ENCODE data around the gene CABLES2. TPM values are rescaled to one million over a fixed set of nuclear protein-coding genes. Genes with fewer than 3 reads are reported as not detected.

Gene CABLES2
- total RNA-seq, 4 donors from 2014 or later, result 2.0 to 6.9 (median 4.1) TPM

DNA sequence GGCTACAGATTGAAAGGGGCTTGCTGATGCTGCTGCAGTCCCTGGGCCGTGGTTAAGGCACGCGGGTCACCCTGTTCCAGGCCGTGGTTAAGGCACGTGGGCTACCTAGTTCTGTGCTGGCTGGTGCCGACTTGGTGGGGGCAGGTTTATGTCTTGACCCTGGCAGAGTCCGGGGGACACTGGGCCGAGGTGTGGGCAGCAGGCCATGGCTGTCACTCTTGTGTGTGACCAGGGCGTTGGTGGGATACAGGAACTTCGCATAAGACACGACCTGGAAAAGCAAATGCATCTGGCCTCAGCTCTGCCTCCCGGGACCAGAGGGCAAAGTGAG lies 13.8 kb downstream of the CABLES2 start:
- intact Hi-C loops (cut with DNase I), result no loop called here

DNA sequence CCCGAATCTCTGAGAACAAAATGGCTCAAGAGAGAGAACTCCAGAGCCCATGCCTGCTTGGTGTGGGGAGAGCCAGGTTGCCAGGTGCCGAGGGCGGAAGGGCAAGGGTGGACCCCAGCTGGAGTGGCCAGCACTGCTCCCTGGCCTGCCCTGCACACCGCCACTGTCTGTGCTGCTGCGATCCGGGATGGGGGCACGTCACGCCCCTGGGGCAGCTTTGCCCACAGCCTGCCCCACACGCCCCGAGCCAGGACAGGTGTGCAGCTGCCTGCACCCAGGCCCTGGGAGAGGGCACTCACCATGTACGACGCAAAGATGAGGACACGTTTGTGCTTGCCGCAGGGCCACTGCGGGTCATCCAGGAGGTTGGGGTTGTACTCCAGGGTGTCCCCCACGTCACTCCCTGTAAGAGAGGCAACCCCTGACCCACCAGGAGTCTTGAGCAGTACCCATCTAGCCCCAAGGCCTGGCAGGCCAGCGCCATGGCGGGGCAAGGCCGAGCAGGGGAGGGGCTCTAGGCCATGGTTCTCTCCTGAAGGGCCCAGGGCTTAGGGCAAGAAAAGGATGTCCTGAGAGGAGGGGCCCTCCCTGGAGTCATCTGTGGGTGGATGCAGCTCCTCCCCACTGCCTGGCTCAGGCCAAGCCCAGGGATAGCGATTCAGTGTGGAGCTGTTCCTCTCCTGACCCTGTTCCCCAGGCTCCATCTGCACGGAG lies 14.3 kb downstream of the CABLES2 start:
- no peak overlapping the region for H3K4me3 ChIP-seq
- no peaks in the 10 kb centered on the region for H3K9me3 ChIP-seq
- no peak for DNase-seq (ENCODE audit: extremely low spot score)
- H3K27me3 ChIP-seq, result no peaks in the 10 kb centered on the region
- 90% methylated on average over 4 of the region's 21 CpGs for WGBS
- TF ChIP-seq POLR2AphosphoS5 (IDR thresholded peaks at IDR 0.05) (no peak), POLR2A (IDR thresholded peaks at IDR 0.05; ENCODE audit: low read depth) (no peak), EP300 (IDR thresholded peaks at IDR 0.05) (no peak)
- TF ChIP-seq, protein P1, sequence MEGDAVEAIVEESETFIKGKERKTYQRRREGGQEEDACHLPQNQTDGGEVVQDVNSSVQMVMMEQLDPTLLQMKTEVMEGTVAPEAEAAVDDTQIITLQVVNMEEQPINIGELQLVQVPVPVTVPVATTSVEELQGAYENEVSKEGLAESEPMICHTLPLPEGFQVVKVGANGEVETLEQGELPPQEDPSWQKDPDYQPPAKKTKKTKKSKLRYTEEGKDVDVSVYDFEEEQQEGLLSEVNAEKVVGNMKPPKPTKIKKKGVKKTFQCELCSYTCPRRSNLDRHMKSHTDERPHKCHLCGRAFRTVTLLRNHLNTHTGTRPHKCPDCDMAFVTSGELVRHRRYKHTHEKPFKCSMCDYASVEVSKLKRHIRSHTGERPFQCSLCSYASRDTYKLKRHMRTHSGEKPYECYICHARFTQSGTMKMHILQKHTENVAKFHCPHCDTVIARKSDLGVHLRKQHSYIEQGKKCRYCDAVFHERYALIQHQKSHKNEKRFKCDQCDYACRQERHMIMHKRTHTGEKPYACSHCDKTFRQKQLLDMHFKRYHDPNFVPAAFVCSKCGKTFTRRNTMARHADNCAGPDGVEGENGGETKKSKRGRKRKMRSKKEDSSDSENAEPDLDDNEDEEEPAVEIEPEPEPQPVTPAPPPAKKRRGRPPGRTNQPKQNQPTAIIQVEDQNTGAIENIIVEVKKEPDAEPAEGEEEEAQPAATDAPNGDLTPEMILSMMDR (IDR thresholded peaks at IDR 0.05), result no peak
- H3K4me1 ChIP-seq, result peaks cover 5 to 11% (median 6%) of the 10 kb centered on the region in 4 donors
- intact Hi-C loops (cut with DNase I), result no loop called here
- peaks cover 3 to 88% (median 82%) of the 10 kb centered on the region in 4 donors for H3K36me3 ChIP-seq
- H3K27ac ChIP-seq (replicated peaks in 1 of 4), result no peak overlapping the region

More for the DNA sequence above, 13.8 kb downstream of the CABLES2 start:
- DNase-seq (ENCODE audit: extremely low spot score), result no peak
- Histone ChIP-seq H3K9me3 (no peaks in the 10 kb centered on the region), H3K4me3 (no peak overlapping the region), H3K36me3 (peaks cover 3 to 83% (median 79%) of the 10 kb centered on the region in 4 donors), H3K4me1 (peaks cover 0 to 6% (median under 1%) of the 10 kb centered on the region in 4 donors), H3K27me3 (no peaks in the 10 kb centered on the region), H3K27ac (replicated peaks in 1 of 4) (no peak overlapping the region)
- 69% methylated on average over 5 of the region's 12 CpGs for WGBS
- TF ChIP-seq EP300 (IDR thresholded peaks at IDR 0.05) (no peak), POLR2A (IDR thresholded peaks at IDR 0.05; ENCODE audit: low read depth) (no peak), POLR2AphosphoS5 (IDR thresholded peaks at IDR 0.05) (no peak)
- TF ChIP-seq, protein P1 (IDR thresholded peaks at IDR 0.05), result no peak

DNA sequence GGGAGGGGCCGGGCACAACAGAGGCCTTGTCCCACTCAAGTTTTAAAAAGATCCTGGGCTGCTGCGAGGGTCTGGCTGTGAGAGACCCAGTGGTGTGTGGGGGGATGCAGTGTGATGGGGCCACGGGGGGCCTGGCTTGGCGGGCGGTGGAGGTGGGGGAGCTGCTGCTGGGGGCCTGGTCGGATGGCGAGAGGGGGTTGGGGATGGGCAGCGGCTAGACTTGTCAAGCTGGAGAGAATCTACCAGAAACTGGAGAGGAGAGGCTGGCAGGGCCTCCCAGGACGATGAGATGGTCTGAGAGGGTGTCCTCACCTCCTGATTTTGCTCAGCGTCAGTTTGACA lies 15.0 kb downstream of the CABLES2 start:
- no peak for DNase-seq (ENCODE audit: extremely low spot score)
- H3K27me3 ChIP-seq, result no peaks in the 10 kb centered on the region
- peaks cover 3 to 89% (median 82%) of the 10 kb centered on the region in 4 donors for H3K36me3 ChIP-seq
- no peaks in the 10 kb centered on the region for H3K9me3 ChIP-seq
- intact Hi-C loops (cut with DNase I), result no loop called here
- no peak overlapping the region for H3K4me3 ChIP-seq
- no peak overlapping the region for H3K27ac ChIP-seq (replicated peaks in 1 of 4)
- TF ChIP-seq, protein P1 (IDR thresholded peaks at IDR 0.05), result no peak
- TF ChIP-seq EP300 (IDR thresholded peaks at IDR 0.05), result no peak
- TF ChIP-seq POLR2A (IDR thresholded peaks at IDR 0.05; ENCODE audit: low read depth), result no peak
- no peak for TF ChIP-seq POLR2AphosphoS5 (IDR thresholded peaks at IDR 0.05)
- peaks cover 11 to 17% (median 11%) of the 10 kb centered on the region in 4 donors for H3K4me1 ChIP-seq
- 93% methylated on average over 9 of the region's 10 CpGs for WGBS

DNA sequence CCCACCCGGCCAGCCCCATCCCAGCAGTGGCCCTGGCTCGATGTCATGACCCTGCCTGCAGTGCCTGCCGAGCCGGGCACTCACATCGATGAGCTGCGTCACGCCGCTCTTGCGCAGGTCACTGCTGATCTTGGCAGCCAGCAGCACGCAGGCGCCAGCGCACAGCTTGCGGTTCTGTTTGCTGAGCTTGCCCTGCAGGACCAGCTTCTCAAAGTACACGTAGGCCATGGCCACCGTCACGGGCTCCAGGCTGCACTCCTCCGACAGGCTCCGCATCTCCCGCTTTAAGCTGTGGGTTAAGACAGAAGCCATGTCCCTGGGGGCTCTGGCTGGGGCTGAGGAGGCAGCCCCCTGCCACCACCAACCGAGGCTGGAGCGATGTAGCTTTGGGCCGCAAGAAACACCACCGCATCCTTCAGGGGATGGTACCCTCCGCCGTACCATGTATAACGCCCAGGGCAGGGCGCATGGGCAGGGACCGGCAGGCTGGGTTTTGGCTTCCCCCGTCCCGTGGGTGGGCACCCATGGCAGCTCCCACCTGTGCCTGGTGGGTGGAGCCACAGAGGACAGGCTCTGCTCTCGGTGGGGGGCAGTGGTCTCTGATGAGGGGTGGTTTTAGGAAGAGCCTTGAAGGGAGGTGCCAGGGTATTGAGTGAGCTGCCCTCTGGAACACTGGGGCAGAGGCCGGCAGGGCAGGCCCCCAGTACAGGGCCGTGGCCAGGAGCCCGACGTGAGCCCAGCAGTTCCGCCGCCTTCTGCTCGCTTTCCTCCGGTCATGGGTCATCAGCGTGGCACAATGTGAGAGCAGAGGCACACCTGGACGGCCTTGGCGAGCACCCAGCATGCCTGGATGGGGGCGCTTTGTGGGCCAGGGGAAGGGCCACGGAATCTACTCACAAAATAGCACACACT lies 15.7 kb downstream of the CABLES2 start:
- peaks cover 3 to 85% (median 82%) of the 10 kb centered on the region in 4 donors for H3K36me3 ChIP-seq

More for the DNA sequence above, 15.7 kb downstream of the CABLES2 start:
- Histone ChIP-seq H3K4me3 (no peak overlapping the region), H3K9me3 (no peaks in the 10 kb centered on the region), H3K27ac (replicated peaks in 1 of 4) (no peak overlapping the region), H3K4me1 (peaks cover 11 to 17% (median 12%) of the 10 kb centered on the region in 4 donors), H3K27me3 (no peaks in the 10 kb centered on the region)
- WGBS, result 90% methylated on average over 23 of the region's 44 CpGs
- intact Hi-C loops (cut with DNase I), result no loop called here
- DNase-seq (ENCODE audit: extremely low spot score), result no peak
- TF ChIP-seq EP300 (IDR thresholded peaks at IDR 0.05) (no peak), POLR2AphosphoS5 (IDR thresholded peaks at IDR 0.05) (no peak), POLR2A (IDR thresholded peaks at IDR 0.05; ENCODE audit: low read depth) (no peak)
- TF ChIP-seq, protein P1 (IDR thresholded peaks at IDR 0.05), result no peak
